ENCODE data around the gene AKAIN1. TPM values are rescaled to one million over a fixed set of nuclear protein-coding genes. Genes with fewer than 3 reads are reported as not detected.

Gene AKAIN1
- total RNA-seq = not detected in 2 replicates

- Mint-ChIP-seq H3K4me3 (ENCODE audit: low read depth) (no peak within 1 kb of the TSS), H3K27me3 (ENCODE audit: low read depth) (peaks cover 47% of the 10 kb centered on the region), H3K36me3 (ENCODE audit: low read depth) (no peaks in the 10 kb centered on the region)
These were observed at the start of gene AKAIN1 for GRCh38 chr18:5197032-5197434. Gene AKAIN1, minus strand, starts transcription at chr18:5197257. Its CDS starts 204 bp downstream, at chr18:5197053.

GRCh38 chr18:5244941-5245340, 47.9 kb upstream of the AKAIN1 start:
- intact Hi-C loops (cut with micrococcal nuclease) = no loop called here
- H3K27ac Mint-ChIP-seq = no peak overlapping the region
- peaks cover 17% of the 10 kb centered on the region for H3K4me1 Mint-ChIP-seq (ENCODE audit: low read depth)
- H3K9me3 Mint-ChIP-seq = no peaks in the 10 kb centered on the region
- no peaks in the 10 kb centered on the region for H3K27me3 Mint-ChIP-seq (ENCODE audit: low read depth)
- DNase-seq (ENCODE audit: low spot score) = no peak
- peaks cover 42% of the 10 kb centered on the region for H3K36me3 Mint-ChIP-seq (ENCODE audit: low read depth)
- no peak overlapping the region for H3K4me3 Mint-ChIP-seq (ENCODE audit: low read depth)

More at GRCh38 chr18:5197032-5197434, at the start of gene AKAIN1:
- no peak for DNase-seq (ENCODE audit: low spot score)
- no peaks in the 10 kb centered on the region for H3K4me1 Mint-ChIP-seq (ENCODE audit: low read depth)
- no peaks in the 10 kb centered on the region for H3K9me3 Mint-ChIP-seq
- intact Hi-C loops (cut with micrococcal nuclease) = no loop called here
- H3K27ac Mint-ChIP-seq = no peak within 1 kb of the TSS

GRCh38 chr18:5239447-5239846, 42.4 kb upstream of the AKAIN1 start:
- intact Hi-C loops (cut with micrococcal nuclease) = no loop called here
- Mint-ChIP-seq H3K27me3 (ENCODE audit: low read depth) (peaks cover under 1% of the 10 kb centered on the region), H3K9me3 (no peaks in the 10 kb centered on the region), H3K27ac (no peak overlapping the region), H3K36me3 (ENCODE audit: low read depth) (peaks cover 46% of the 10 kb centered on the region), H3K4me1 (ENCODE audit: low read depth) (peaks cover 29% of the 10 kb centered on the region), H3K4me3 (ENCODE audit: low read depth) (peak overlapping the region; percentile 56)
- DNase-seq (ENCODE audit: low spot score) = no peak

- no peak for DNase-seq (ENCODE audit: low spot score)
- Mint-ChIP-seq H3K27ac (peak overlapping the region; percentile 98), H3K27me3 (ENCODE audit: low read depth) (peaks cover 7% of the 10 kb centered on the region), H3K36me3 (ENCODE audit: low read depth) (peaks cover 38% of the 10 kb centered on the region), H3K4me3 (ENCODE audit: low read depth) (peak overlapping the region; percentile 96), H3K4me1 (ENCODE audit: low read depth) (peaks cover 29% of the 10 kb centered on the region), H3K9me3 (no peaks in the 10 kb centered on the region)
- intact Hi-C loops (cut with micrococcal nuclease) = no loop called here
These were observed 41.4 kb upstream of the AKAIN1 start for GRCh38 chr18:5238371-5238976.

- H3K27me3 Mint-ChIP-seq (ENCODE audit: low read depth) = peaks cover 7% of the 10 kb centered on the region
- peaks cover 29% of the 10 kb centered on the region for H3K4me1 Mint-ChIP-seq (ENCODE audit: low read depth)
- intact Hi-C loops (cut with micrococcal nuclease) = loop anchor here (1.0 kb wide), 1 partner anchor 58 kb away; no protein-coding TSS in a partner anchor
- peak overlapping the region; percentile 98 for H3K27ac Mint-ChIP-seq
- peaks cover 32% of the 10 kb centered on the region for H3K36me3 Mint-ChIP-seq (ENCODE audit: low read depth)
- H3K9me3 Mint-ChIP-seq = no peaks in the 10 kb centered on the region
- peak overlapping the region; percentile 96 for H3K4me3 Mint-ChIP-seq (ENCODE audit: low read depth)
- peak; percentile 85 for DNase-seq (ENCODE audit: low spot score)
These were observed 40.8 kb upstream of the AKAIN1 start for GRCh38 chr18:5237723-5238370.

- no peak for DNase-seq (ENCODE audit: low spot score)
- H3K4me3 Mint-ChIP-seq (ENCODE audit: low read depth) = peak overlapping the region; percentile 96
- H3K4me1 Mint-ChIP-seq (ENCODE audit: low read depth) = peaks cover 29% of the 10 kb centered on the region
- intact Hi-C loops (cut with micrococcal nuclease) = loop anchor here (1.0 kb wide), 1 partner anchor 59 kb away; no protein-coding TSS in a partner anchor
- H3K9me3 Mint-ChIP-seq = no peaks in the 10 kb centered on the region
- peak overlapping the region; percentile 98 for H3K27ac Mint-ChIP-seq
- peaks cover 26% of the 10 kb centered on the region for H3K36me3 Mint-ChIP-seq (ENCODE audit: low read depth)
- H3K27me3 Mint-ChIP-seq (ENCODE audit: low read depth) = peaks cover 7% of the 10 kb centered on the region
These were observed 40.1 kb upstream of the AKAIN1 start for GRCh38 chr18:5237083-5237722.

- no peaks in the 10 kb centered on the region for H3K27me3 Mint-ChIP-seq (ENCODE audit: low read depth)
- H3K4me1 Mint-ChIP-seq (ENCODE audit: low read depth) = no peaks in the 10 kb centered on the region
- no peak overlapping the region for H3K4me3 Mint-ChIP-seq (ENCODE audit: low read depth)
- H3K36me3 Mint-ChIP-seq (ENCODE audit: low read depth) = no peaks in the 10 kb centered on the region
- H3K27ac Mint-ChIP-seq = no peak overlapping the region
- H3K9me3 Mint-ChIP-seq = no peaks in the 10 kb centered on the region
- intact Hi-C loops (cut with micrococcal nuclease) = no loop called here
- no peak for DNase-seq (ENCODE audit: low spot score)
These were observed 17.7 kb upstream of the AKAIN1 start for GRCh38 chr18:5214583-5215351.

- no peak for DNase-seq (ENCODE audit: low spot score)
- intact Hi-C loops (cut with micrococcal nuclease) = no loop called here
- Mint-ChIP-seq H3K9me3 (no peaks in the 10 kb centered on the region), H3K27ac (no peak overlapping the region), H3K4me1 (ENCODE audit: low read depth) (no peaks in the 10 kb centered on the region), H3K27me3 (ENCODE audit: low read depth) (peaks cover 2% of the 10 kb centered on the region), H3K36me3 (ENCODE audit: low read depth) (no peaks in the 10 kb centered on the region), H3K4me3 (ENCODE audit: low read depth) (no peak overlapping the region)
These were observed 10.6 kb upstream of the AKAIN1 start for GRCh38 chr18:5207471-5208150.

- Mint-ChIP-seq H3K9me3 (no peaks in the 10 kb centered on the region), H3K4me3 (ENCODE audit: low read depth) (no peak overlapping the region), H3K36me3 (ENCODE audit: low read depth) (no peaks in the 10 kb centered on the region), H3K27ac (no peak overlapping the region), H3K4me1 (ENCODE audit: low read depth) (no peaks in the 10 kb centered on the region), H3K27me3 (ENCODE audit: low read depth) (peaks cover 51% of the 10 kb centered on the region)
- intact Hi-C loops (cut with micrococcal nuclease) = no loop called here
- DNase-seq (ENCODE audit: low spot score) = no peak
These were observed 1.3 kb upstream of the AKAIN1 start for GRCh38 chr18:5198311-5198710.

GRCh38 chr18:5197461-5197860, 404 bp upstream of the AKAIN1 start:
- DNase-seq (ENCODE audit: low spot score) = no peak
- Mint-ChIP-seq H3K36me3 (ENCODE audit: low read depth) (no peaks in the 10 kb centered on the region), H3K27ac (no peak overlapping the region), H3K4me1 (ENCODE audit: low read depth) (no peaks in the 10 kb centered on the region), H3K4me3 (ENCODE audit: low read depth) (no peak overlapping the region), H3K9me3 (no peaks in the 10 kb centered on the region), H3K27me3 (ENCODE audit: low read depth) (peaks cover 49% of the 10 kb centered on the region)
- intact Hi-C loops (cut with micrococcal nuclease) = no loop called here

GRCh38 chr18:5196253-5197031, 615 bp downstream of the AKAIN1 start:
- H3K36me3 Mint-ChIP-seq (ENCODE audit: low read depth) = no peaks in the 10 kb centered on the region
- H3K4me3 Mint-ChIP-seq (ENCODE audit: low read depth) = no peak overlapping the region
- intact Hi-C loops (cut with micrococcal nuclease) = no loop called here
- DNase-seq (ENCODE audit: low spot score) = no peak
- no peak overlapping the region for H3K27ac Mint-ChIP-seq
- no peaks in the 10 kb centered on the region for H3K4me1 Mint-ChIP-seq (ENCODE audit: low read depth)
- H3K9me3 Mint-ChIP-seq = no peaks in the 10 kb centered on the region
- H3K27me3 Mint-ChIP-seq (ENCODE audit: low read depth) = peaks cover 47% of the 10 kb centered on the region

GRCh38 chr18:5195656-5196055, 1.4 kb downstream of the AKAIN1 start:
- peaks cover 47% of the 10 kb centered on the region for H3K27me3 Mint-ChIP-seq (ENCODE audit: low read depth)
- no peaks in the 10 kb centered on the region for H3K9me3 Mint-ChIP-seq
- intact Hi-C loops (cut with micrococcal nuclease) = no loop called here
- H3K27ac Mint-ChIP-seq = no peak overlapping the region
- H3K36me3 Mint-ChIP-seq (ENCODE audit: low read depth) = no peaks in the 10 kb centered on the region
- H3K4me1 Mint-ChIP-seq (ENCODE audit: low read depth) = no peaks in the 10 kb centered on the region
- DNase-seq (ENCODE audit: low spot score) = no peak
- H3K4me3 Mint-ChIP-seq (ENCODE audit: low read depth) = no peak overlapping the region

Data from activated T-helper 2 cell treated with anti-CD3 and anti-CD28 coated beads, Interferon-gamma antibody, Interleukin-2, Interleukin-4, amounts not matched to agents 10 μg/mL and 5 μg/mL and 100 μg/mL, durations not matched to agents 14 hours and 24 hours and 36 hours (primary cell).